Psoas muscle (tissue), 8 donors: ENCODE measurements around the gene PRPF31. TPM values are rescaled to one million over a fixed set of nuclear protein-coding genes. Genes with fewer than 3 reads are reported as not detected.
"Not testable (repeated sequence)": the region's sequence is repeated elsewhere in the genome, so short reads cannot be mapped to it uniquely, and the experiment has no call there.

Experiments used
- ATAC-seq, 4 donors: fragments of 200-7000 bp; cut with Tn5 transposase; one replicate each; pipeline ENCODE4 v1.9.1; 2020; ENCODE audit warnings: moderate library complexity in 3 of 4, mild to moderate bottlenecking in 2 of 4
- DNase-seq, 2 donors: peaks; one replicate each; pipeline ENCODE4 v3.0.0-alpha.2; 2020
- H3K27ac ChIP-seq: fragments of 200-600 bp; one replicate; pipeline ENCODE4 v1.8.0; 2022
- H3K27me3 ChIP-seq, 3 donors: fragments of 200-600 bp in 1 of 3; one replicate each; pipeline versions ENCODE4 v1.6.1 to v1.8.0; 2013 to 2022; ENCODE audit warnings: low read length in 2 of 3, mild to moderate bottlenecking in 2 of 3, moderate library complexity in 1 of 3; ENCODE audit not compliant: insufficient read depth in 3 of 3
- H3K36me3 ChIP-seq, 2 donors: fragments of 200-600 bp in 1 of 2; one replicate each; pipeline versions ENCODE4 v1.6.1 to v1.8.0; 2013 to 2022; ENCODE audit warnings: low read depth in 1 of 2, mild to moderate bottlenecking in 1 of 2, moderate library complexity in 1 of 2; ENCODE audit not compliant: insufficient read depth in 1 of 2
- H3K4me1 ChIP-seq: fragments of 200-600 bp; one replicate; pipeline ENCODE4 v1.8.0; 2022
- H3K4me3 ChIP-seq: fragments of 200-600 bp; one replicate; pipeline ENCODE4 v1.8.0; 2022; ENCODE audit warnings: mild to moderate bottlenecking
- H3K9me3 ChIP-seq: fragments of 200-600 bp; one replicate; pipeline ENCODE4 v1.8.0; 2022
- WGBS, 3 donors: extraction: QIAGEN DNeasy Blood & Tissue Kit; methylation state at CpG; one replicate each; pipeline versions ENCODE4 v1.1.6 to v1.1.7; 2013; 5-methylcytosine and 5-hydroxymethylcytosine counted together
- intact Hi-C, 2 donors: fragments of 100-400 bp; cut with DNase I; formaldehyde crosslinking; loops; one replicate each; pipeline versions ENCODE4 v1.11.0 to v1.14.2; 2022
- polyA plus RNA-seq, 3 donors: library from polyadenylated mRNA; stranded (reverse); fragments of 200-250 nt; gene quantifications; one replicate each; pipeline ENCODE4 v1.2.3, GENCODE V29; 2013
- total RNA-seq, 4 donors: library from RNA; stranded (reverse); fragmentation: NEBNext Ultra II Directional in 2 of 4; extraction: Animal tissue kit (Norgen Biotek cat#: 25700) in 2 of 4; gene quantifications; one replicate each; pipeline versions ENCODE4 v1.2.1 to v1.2.4, GENCODE V29; 2021 to 2023
- TF ChIP-seq, protein P1 (sequence below): fragments of 200-600 bp; IDR thresholded peaks from one replicate; pipeline ENCODE4 v1.8.0; 2022; ENCODE audit warnings: antibody characterized with exemption
- donor health status: healthy with polysubstance abuse.
- donor health status: DM: no; HTN: no; CAD: no; lungs with moderate emphysema.
- donor health status: Bipolar disorder and iron deficiency.
- donor health status: healthy.
- donor health status: DM: yes; HTN: yes; CAD: no.
- donor health status: DM: no; HTN: no; CAD: no.
- donor health status: DM: no; HTN: no; CAD: no.
- donor health status: DM: yes; HTN: yes; CAD: no.

PRPF31 gene
- total and polyA plus RNA-seq, 7 donors = 32.3 to 54.3 (median 39.4) TPM

- H3K4me3 ChIP-seq = no peak overlapping the region
- no peaks in the 10 kb centered on the region for H3K9me3 ChIP-seq
- no peak overlapping the region for H3K27ac ChIP-seq
- TF ChIP-seq, protein P1, sequence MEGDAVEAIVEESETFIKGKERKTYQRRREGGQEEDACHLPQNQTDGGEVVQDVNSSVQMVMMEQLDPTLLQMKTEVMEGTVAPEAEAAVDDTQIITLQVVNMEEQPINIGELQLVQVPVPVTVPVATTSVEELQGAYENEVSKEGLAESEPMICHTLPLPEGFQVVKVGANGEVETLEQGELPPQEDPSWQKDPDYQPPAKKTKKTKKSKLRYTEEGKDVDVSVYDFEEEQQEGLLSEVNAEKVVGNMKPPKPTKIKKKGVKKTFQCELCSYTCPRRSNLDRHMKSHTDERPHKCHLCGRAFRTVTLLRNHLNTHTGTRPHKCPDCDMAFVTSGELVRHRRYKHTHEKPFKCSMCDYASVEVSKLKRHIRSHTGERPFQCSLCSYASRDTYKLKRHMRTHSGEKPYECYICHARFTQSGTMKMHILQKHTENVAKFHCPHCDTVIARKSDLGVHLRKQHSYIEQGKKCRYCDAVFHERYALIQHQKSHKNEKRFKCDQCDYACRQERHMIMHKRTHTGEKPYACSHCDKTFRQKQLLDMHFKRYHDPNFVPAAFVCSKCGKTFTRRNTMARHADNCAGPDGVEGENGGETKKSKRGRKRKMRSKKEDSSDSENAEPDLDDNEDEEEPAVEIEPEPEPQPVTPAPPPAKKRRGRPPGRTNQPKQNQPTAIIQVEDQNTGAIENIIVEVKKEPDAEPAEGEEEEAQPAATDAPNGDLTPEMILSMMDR = no peak
- peaks cover 0 to 16% (median 0%) of the 10 kb centered on the region in 3 donors for H3K27me3 ChIP-seq
- H3K4me1 ChIP-seq = peaks cover 16% of the 10 kb centered on the region
- intact Hi-C loops = loop anchor here in 1 of 2 donors (10.0 kb wide), 1 partner anchor 230 kb away; no protein-coding TSS in a partner anchor
- ATAC-seq = no peak
- H3K36me3 ChIP-seq = no peaks in the 10 kb centered on the region
- DNase-seq = no peak
- 87 to 89% (median 87%) methylated on average over 25 of the region's 25 CpGs for WGBS, 3 donors
Observed at GRCh38 chr19:54165222-54165621, 49.7 kb downstream of the PRPF31 start.

GRCh38 chr19:54168174-54168917, 52.8 kb downstream of the PRPF31 start:
- intact Hi-C loops = loop anchor here (2.0 to 10.0 kb wide), 3 partner anchors 62 to 226 kb away; no protein-coding TSS in a partner anchor
- H3K27ac ChIP-seq = no peak overlapping the region

DNA sequence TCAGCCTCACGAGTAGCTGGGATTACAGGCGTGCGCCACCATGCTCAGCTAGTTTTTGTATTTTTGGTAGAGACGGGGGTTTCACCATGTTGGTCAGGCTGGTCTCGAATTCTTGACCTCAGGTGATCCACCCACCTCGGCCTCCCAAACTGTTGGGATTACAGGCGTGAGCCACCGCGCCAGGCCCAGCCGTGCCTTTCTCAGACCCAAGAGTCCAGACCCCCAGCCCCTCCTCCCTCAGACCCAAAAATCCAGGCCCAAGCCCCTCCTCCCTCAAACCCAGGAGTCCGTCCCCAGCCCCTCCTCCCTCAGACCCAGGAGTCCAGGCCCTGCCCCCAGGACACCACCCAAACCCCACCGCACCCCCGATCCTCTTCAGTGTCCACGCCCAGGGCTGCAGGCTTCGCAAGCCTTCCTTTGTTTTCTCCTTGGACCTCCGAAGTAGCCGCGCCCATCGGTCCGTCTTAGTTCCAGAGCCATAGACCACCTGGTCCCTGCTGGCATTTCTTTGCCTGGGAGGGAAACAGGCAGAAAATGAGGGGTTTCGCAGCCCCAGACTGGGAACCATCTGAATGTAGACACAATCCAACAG, 53.7 kb downstream of the PRPF31 start:
- no peak for DNase-seq
- Histone ChIP-seq H3K36me3 (no peaks in the 10 kb centered on the region), H3K27me3 (peaks cover 0 to 35% (median 8%) of the 10 kb centered on the region in 3 donors), H3K27ac (no peak overlapping the region), H3K9me3 (no peaks in the 10 kb centered on the region), H3K4me1 (no peaks in the 10 kb centered on the region), H3K4me3 (no peak overlapping the region)
- ATAC-seq = no peak
- TF ChIP-seq, protein P1 = no peak
- intact Hi-C loops = loop anchor here (2.0 to 10.0 kb wide), 3 partner anchors 62 to 226 kb away; no protein-coding TSS in a partner anchor
- WGBS, 3 donors = 81 to 86% (median 82%) methylated on average over 21 of the region's 21 CpGs

More at GRCh38 chr19:54168174-54168917, 52.8 kb downstream of the PRPF31 start:
- peaks cover 0 to 26% (median 5%) of the 10 kb centered on the region in 3 donors for H3K27me3 ChIP-seq
- H3K9me3 ChIP-seq = no peaks in the 10 kb centered on the region
- peak; percentile 88 to 97 (median 92) for ATAC-seq
- no peak overlapping the region for H3K4me3 ChIP-seq
- 21 to 24% (median 24%) methylated on average over 21 to 25 of the region's 25 CpGs for WGBS, 3 donors
- no peaks in the 10 kb centered on the region for H3K36me3 ChIP-seq
- DNase-seq = peak; percentile 91 to 96
- no peaks in the 10 kb centered on the region for H3K4me1 ChIP-seq
- TF ChIP-seq, protein P1 = peak; percentile 86

DNA sequence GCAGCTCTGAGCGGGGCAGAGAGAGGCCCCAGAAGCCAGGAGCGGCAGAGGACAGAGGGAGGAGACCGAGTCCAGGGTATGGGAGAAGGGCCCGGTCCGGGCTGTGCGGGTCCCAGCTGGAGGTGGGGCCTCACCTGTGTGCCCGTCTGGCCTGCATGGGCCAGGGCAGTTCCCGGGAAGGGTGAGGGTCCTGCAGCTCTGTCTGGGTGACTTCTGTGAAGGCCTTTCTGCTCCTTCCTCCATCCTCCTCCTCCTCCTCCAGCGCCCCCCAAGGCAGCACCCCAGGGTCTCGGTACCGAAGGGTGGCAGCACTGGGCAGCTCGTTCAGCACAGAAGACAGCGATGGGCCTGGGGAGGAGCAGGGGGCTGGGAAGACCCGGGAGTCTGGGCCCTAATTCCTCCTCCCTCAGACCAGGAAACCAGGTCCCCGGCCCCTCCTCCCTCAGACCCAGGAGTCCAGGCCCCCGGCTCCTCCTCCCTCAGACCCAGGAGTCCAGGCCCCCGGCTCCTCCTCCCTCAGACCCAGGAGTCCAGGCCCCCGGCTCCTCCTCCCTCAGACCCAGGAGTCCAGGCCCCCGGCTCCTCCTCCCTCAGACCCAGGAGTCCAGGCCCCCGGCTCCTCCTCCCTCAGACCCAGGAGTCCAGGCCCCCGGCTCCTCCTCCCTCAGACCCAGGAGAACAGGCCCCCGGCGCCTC, 56.3 kb downstream of the PRPF31 start:
- H3K27ac ChIP-seq, H3K4me3 ChIP-seq, ATAC-seq, intact Hi-C loops, DNase-seq, H3K36me3 ChIP-seq, H3K4me1 ChIP-seq, H3K9me3 ChIP-seq: not testable (repeated sequence)
- WGBS, 3 donors = 68 to 75% (median 70%) methylated on average over 15 to 19 of the region's 23 CpGs
- H3K27me3 ChIP-seq = peaks cover 0 to 21% (median 8%) of the 10 kb centered on the region in 3 donors
